SK-N-SH (cell line): ENCODE measurements around the gene MC2R.

ENCODE experiments used
- CTCF ChIP-seq: fragments of 200-600 bp; sonication (generic); IDR thresholded peaks from 2 replicates; pipeline ENCODE4 v1.6.1; 2017; ENCODE audit warnings: antibody characterized with exemption, mild to moderate bottlenecking, moderate library complexity
- EZH2phosphoT487 ChIP-seq: fragments of 200-600 bp; sonication (generic); IDR thresholded peaks from 2 replicates; pipeline ENCODE4 v1.6.1; 2017; ENCODE audit warnings: low read depth, mixed run types, mild to moderate bottlenecking, antibody characterized with exemption, moderate library complexity, borderline replicate concordance
- JUND ChIP-seq: IDR thresholded peaks from 2 replicates; pipeline ENCODE4 v1.4.0; 2012
- RXRA ChIP-seq: IDR thresholded peaks from 2 replicates; pipeline ENCODE4 v1.4.0; 2012; ENCODE audit warnings: low read depth, mild to moderate bottlenecking, borderline replicate concordance
- TCF12 ChIP-seq: IDR thresholded peaks from 2 replicates; pipeline ENCODE4 v1.4.0; 2012

GRCh38 chr18:13894531-13894930 lies 20.8 kb downstream of the MC2R start:
- TF ChIP-seq CTCF (no peak), JUND (no peak), RXRA (no peak), TCF12 (no peak), EZH2phosphoT487 (no peak)
